H1 (cell line): ENCODE measurements around the gene XPNPEP2. TPM values are rescaled to one million over a fixed set of nuclear protein-coding genes. Genes with fewer than 3 reads are reported as not detected.

Experiments
- CTCF ChIA-PET: fragments of 300-600 bp; sonication (Branson Sonifier 250); formaldehyde crosslinking; loops from one replicate; lab custom pipeline; 2021; ENCODE audit not compliant: partially characterized antibody; lab: Charles Lee
- POLR2A ChIA-PET: fragments of 300-600 bp; sonication (Branson Sonifier 250); formaldehyde crosslinking; loops from one replicate; lab custom pipeline; 2021; ENCODE audit warnings: inconsistent platforms; ENCODE audit not compliant: partially characterized antibody; lab: Charles Lee
- DNase-seq, 2 experiments: peaks; one replicate each; pipeline versions ENCODE4 v3.0.0 to v3.0.0-alpha.2; 2010 to 2022; ENCODE audit warnings: low spot score in 2 of 2, low read depth in 1 of 2, mixed read lengths in 1 of 2
- FAIRE-seq: peaks from 2 replicates; lab custom pipeline; 2011; peaks lifted over from hg19 to GRCh38; lab: Jason Lieb, UNC
- H2AFZ ChIP-seq: 2 replicates; pipeline ENCODE4 v1.8.1; 2012; ENCODE audit warnings: low read length, inconsistent platforms
- H2AK5ac ChIP-seq: 2 replicates; pipeline ENCODE4 v1.6.1; 2013; ENCODE audit warnings: low read depth, low read length
- H2BK120ac ChIP-seq: replicated peaks from 2 replicates; pipeline ENCODE3; 2013; ENCODE audit warnings: low read depth, low read length, inconsistent platforms
- H2BK12ac ChIP-seq: 2 replicates; pipeline ENCODE4 v1.6.1; 2013; ENCODE audit warnings: low read depth, low read length
- H2BK15ac ChIP-seq: 2 replicates; pipeline ENCODE4 v1.6.1; 2013; ENCODE audit warnings: low read length
- H2BK20ac ChIP-seq: 2 replicates; pipeline ENCODE4 v1.6.1; 2013; ENCODE audit warnings: low read length
- H2BK5ac ChIP-seq: 2 replicates; pipeline ENCODE4 v1.6.1; 2013; ENCODE audit warnings: low read depth, low read length
- H3K14ac ChIP-seq: 2 replicates; pipeline ENCODE4 v1.6.1; 2013; ENCODE audit warnings: inconsistent platforms; ENCODE audit not compliant: insufficient read length
- H3K18ac ChIP-seq: 2 replicates; pipeline ENCODE4 v1.6.1; 2013; ENCODE audit warnings: low read length; ENCODE audit errors: extremely low read depth
- H3K23ac ChIP-seq: 2 replicates; pipeline ENCODE4 v1.6.1; 2013; ENCODE audit warnings: inconsistent platforms; ENCODE audit not compliant: insufficient read length
- H3K23me2 ChIP-seq: 2 replicates; pipeline ENCODE4 v1.6.1; 2013; ENCODE audit warnings: low read depth, low read length
- H3K27ac ChIP-seq: 2 replicates; pipeline ENCODE4 v1.6.1; 2011; ENCODE audit warnings: low read depth, low read length, inconsistent platforms
- H3K27me3 ChIP-seq, 4 experiments: replicated peaks in 1 of 4; 1 replicate in 1 of 4; 2 replicates in 3 of 4; pipeline versions ENCODE4 v1.6.1 to v1.8.1; 2011 to 2013; ENCODE audit warnings: low read length in 3 of 4, mild to moderate bottlenecking in 3 of 4, inconsistent platforms in 2 of 4, mixed read lengths in 2 of 4, moderate library complexity in 1 of 4; ENCODE audit not compliant: control insufficient read depth in 3 of 4, insufficient read depth in 3 of 4; ENCODE audit errors: extremely low read depth in 1 of 4
- H3K36me3 ChIP-seq, 4 experiments: 2 replicates each; pipeline versions ENCODE4 v1.6.1 to v1.8.1; 2011 to 2013; ENCODE audit warnings: mild to moderate bottlenecking in 4 of 4, low read length in 3 of 4, moderate library complexity in 2 of 4, control low read depth in 1 of 4, inconsistent platforms in 1 of 4; ENCODE audit not compliant: insufficient read depth in 4 of 4, control insufficient read depth in 2 of 4
- H3K4ac ChIP-seq: replicated peaks from 2 replicates; pipeline ENCODE3; 2013; ENCODE audit warnings: low read length, low read depth, mixed read lengths, inconsistent platforms; ENCODE audit not compliant: insufficient read length
- H3K4me1 ChIP-seq, 4 experiments: replicated peaks in 1 of 4; 1 replicate in 1 of 4; 2 replicates in 3 of 4; pipeline versions ENCODE4 v1.6.1 to v1.8.1; 2011 to 2013; ENCODE audit warnings: low read length in 3 of 4, inconsistent platforms in 2 of 4, mixed read lengths in 1 of 4; ENCODE audit not compliant: insufficient read depth in 4 of 4, control insufficient read depth in 3 of 4
- H3K4me2 ChIP-seq, 2 experiments: 2 replicates each; pipeline versions ENCODE4 v1.6.1 to v1.8.1; 2011 to 2013; ENCODE audit warnings: low read depth in 2 of 2, low read length in 2 of 2, control low read depth in 1 of 2, inconsistent platforms in 1 of 2, mild to moderate bottlenecking in 1 of 2; ENCODE audit not compliant: insufficient read depth in 1 of 2
- H3K4me3 ChIP-seq, 4 experiments: fragments of 200-600, 300-600 bp in 1 of 4; sonication (generic), shearing (Covaris generic), sonication (Bioruptor Twin) in 1 of 4; 2 replicates each; pipeline versions ENCODE4 v1.5.1 to v1.8.1; 2011 to 2016; ENCODE audit warnings: low read length in 4 of 4, low read depth in 3 of 4, control low read depth in 2 of 4, inconsistent platforms in 2 of 4, mild to moderate bottlenecking in 2 of 4, mixed read lengths in 1 of 4, moderate library complexity in 1 of 4; ENCODE audit not compliant: insufficient read depth in 2 of 4; ENCODE audit errors: extremely low read depth in 1 of 4
- H3K56ac ChIP-seq: replicated peaks from 2 replicates; pipeline ENCODE3; 2013; ENCODE audit warnings: low read depth, mild to moderate bottlenecking, mixed read lengths, low read length, inconsistent platforms; ENCODE audit not compliant: insufficient read length
- H3K79me1 ChIP-seq: 2 replicates; pipeline ENCODE4 v1.6.1; 2013; ENCODE audit warnings: low read depth, low read length, control low read depth
- H3K79me2 ChIP-seq, 2 experiments: 2 replicates each; pipeline versions ENCODE4 v1.6.1 to v1.8.1; 2012 to 2013; ENCODE audit warnings: low read length in 2 of 2, mild to moderate bottlenecking in 2 of 2, inconsistent platforms in 1 of 2; ENCODE audit not compliant: insufficient read depth in 2 of 2, control insufficient read depth in 1 of 2
- H3K9ac ChIP-seq, 4 experiments: replicated peaks in 1 of 4; 1 replicate in 1 of 4; 2 replicates in 3 of 4; pipeline versions ENCODE4 v1.6.1 to v1.8.1; 2011 to 2013; ENCODE audit warnings: low read depth in 3 of 4, low read length in 3 of 4, control low read depth in 2 of 4, mild to moderate bottlenecking in 2 of 4, moderate library complexity in 2 of 4, inconsistent platforms in 1 of 4; ENCODE audit errors: extremely low read depth in 1 of 4
- H3K9me3 ChIP-seq, 2 experiments: 2 replicates each; pipeline versions ENCODE4 v1.6.1 to v1.8.1; 2012 to 2013; ENCODE audit warnings: mild to moderate bottlenecking in 2 of 2, moderate library complexity in 2 of 2, control low read depth in 1 of 2, inconsistent platforms in 1 of 2, low read depth in 1 of 2, low read length in 1 of 2, mixed read lengths in 1 of 2; ENCODE audit not compliant: insufficient read depth in 2 of 2
- H4K20me1 ChIP-seq, 2 experiments: replicated peaks in 1 of 2; 2 replicates each; pipeline versions ENCODE3 to v1.8.1; 2011 to 2013; ENCODE audit warnings: inconsistent platforms in 2 of 2, low read length in 2 of 2, mild to moderate bottlenecking in 1 of 2; ENCODE audit not compliant: insufficient read depth in 2 of 2, control insufficient read depth in 1 of 2
- H4K5ac ChIP-seq: 2 replicates; pipeline ENCODE4 v1.6.1; 2013; ENCODE audit warnings: low read length, low read depth, mixed read lengths, inconsistent platforms; ENCODE audit not compliant: insufficient read length
- H4K8ac ChIP-seq: 2 replicates; pipeline ENCODE4 v1.8.0; 2013; ENCODE audit warnings: mild to moderate bottlenecking, moderate library complexity, low read length, inconsistent platforms; ENCODE audit not compliant: insufficient read depth; ENCODE audit errors: extremely low read depth
- H4K91ac ChIP-seq: replicated peaks from 2 replicates; pipeline ENCODE3; 2013; ENCODE audit warnings: low read length, mixed read lengths, inconsistent platforms; ENCODE audit not compliant: insufficient read length
- CBX5 ChIP-seq: fragments of 300-800, 300-1000 bp; sonication (generic); IDR thresholded peaks from 2 replicates; pipeline ENCODE4 v1.7.1; 2016; ENCODE audit warnings: antibody characterized with exemption, low read length, low read depth
- CHD1 ChIP-seq: IDR thresholded peaks from 2 replicates; pipeline ENCODE4 v1.6.1; 2012; ENCODE audit warnings: low read depth, low read length, improper control_type of control experiment
- JUND ChIP-seq: IDR thresholded peaks from 2 replicates; pipeline ENCODE4 v1.6.1; 2011; ENCODE audit warnings: mild to moderate bottlenecking, improper control_type of control experiment, low read length
- POLR2AphosphoS5 ChIP-seq: IDR thresholded peaks from 2 replicates; pipeline ENCODE4 v1.6.1; 2011; ENCODE audit warnings: low read depth, low read length
- RAD21 ChIP-seq, 2 experiments: IDR thresholded peaks in 1 of 2; conservative IDR thresholded peaks in 1 of 2; 2 replicates each; pipeline ENCODE4 v1.6.1; 2011; ENCODE audit warnings: low read depth in 2 of 2, low read length in 2 of 2, improper control_type of control experiment in 1 of 2, inconsistent platforms in 1 of 2, mild to moderate bottlenecking in 1 of 2, moderate library complexity in 1 of 2
- SAP30 ChIP-seq: fragments of 300-600 bp; sonication (generic); IDR thresholded peaks from 2 replicates; pipeline ENCODE4 v1.7.1; 2012; ENCODE audit warnings: low read length, moderate library complexity, mild to moderate bottlenecking, inconsistent platforms; ENCODE audit not compliant: insufficient read depth, insufficient replicate concordance
- SP4 ChIP-seq: IDR thresholded peaks from 2 replicates; pipeline ENCODE4 v1.6.1; 2012; ENCODE audit warnings: low read length, inconsistent platforms
- WGBS, 2 experiments: shearing (Covaris generic) in 1 of 2; methylation state at CpG; one replicate each; pipeline versions ENCODE4 v1.1.6 to v1.1.7; 2013 to 2015; ENCODE audit warnings: low lambda C conversion rate in 2 of 2, mixed read lengths in 2 of 2, inconsistent platforms in 1 of 2, low coverage in 1 of 2, missing lambda C conversion rate in 1 of 2; ENCODE audit not compliant: insufficient replicate concordance in 2 of 2, insufficient coverage in 1 of 2, insufficient read length in 1 of 2; ENCODE audit errors: extremely low coverage in 1 of 2, missing lambda C conversion rate in 1 of 2; 5-methylcytosine and 5-hydroxymethylcytosine counted together
- polyA plus RNA-seq, 7 experiments: library from polyadenylated mRNA; depleted of rRNA in 3 of 7; stranded (reverse) in 5 of 7; unstranded in 2 of 7; fragments of >200 nt in 5 of 7; fragments of 200-250 nt in 2 of 7; gene quantifications; 1 replicate in 5 of 7; 2 replicates in 1 of 7; 4 replicates in 1 of 7; pipeline versions ENCODE4 v1.2.1 to v1.2.3, GENCODE V29; 2011 to 2013; ENCODE audit warnings: missing spikeins in 2 of 7, mixed read lengths in 2 of 7
- total RNA-seq: library from RNA; stranded (reverse); fragmentation: NEBNext Ultra II Directional; extraction: Animal tissue kit (Norgen Biotek cat#: 25700); gene quantifications from 2 replicates; pipeline ENCODE4 v1.2.1, GENCODE V29; 2021
- TF ChIP-seq, protein P1 (sequence below): IDR thresholded peaks from 2 replicates; pipeline ENCODE4 v1.6.1; 2012; ENCODE audit warnings: low read length, inconsistent platforms
- TF ChIP-seq, protein P2 (sequence below): IDR thresholded peaks from 2 replicates; pipeline ENCODE4 v1.6.1; 2012; ENCODE audit warnings: inconsistent platforms

XPNPEP2 gene
- total and polyA plus RNA-seq, 2 of the 8 experiments (the other 6 are each of a cell fraction or from before 2014, with no cell fraction given) = 0.27 TPM; not detected in 1

DNA sequence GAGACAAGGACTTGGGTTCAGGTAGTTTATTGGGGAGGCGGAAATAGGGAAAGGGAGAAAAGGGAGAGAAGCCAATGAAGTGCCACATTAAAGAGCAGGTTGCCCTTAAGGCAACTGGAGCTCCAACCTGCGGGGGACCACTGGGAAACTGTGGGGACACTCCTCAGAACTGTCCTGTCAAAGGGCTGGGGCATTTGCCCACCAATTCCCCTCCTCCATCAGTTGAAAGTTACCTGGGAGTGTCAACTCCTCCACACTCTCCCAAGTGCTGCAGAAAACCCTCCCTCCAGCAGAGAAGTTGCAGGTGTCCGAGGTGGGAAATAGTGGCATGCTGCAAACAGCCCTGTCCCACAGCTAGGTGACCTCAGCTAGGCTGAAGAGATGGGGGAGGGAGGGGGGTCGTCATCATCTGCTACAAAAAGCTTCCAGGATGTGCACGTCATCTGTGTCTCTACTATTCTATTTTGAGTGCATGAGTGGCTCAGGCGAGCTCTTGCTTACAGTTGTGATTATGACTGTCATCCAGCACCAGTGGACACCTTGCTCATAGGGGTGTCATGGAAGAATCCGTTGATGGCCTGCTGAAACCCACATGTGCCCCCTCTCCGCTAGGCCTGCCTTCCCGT, 41.5 kb upstream of the XPNPEP2 start:
- no peaks in the 10 kb centered on the region for H3K79me2 ChIP-seq
- H3K4me2 ChIP-seq = peak overlapping the region; percentile 36 to 63
- H3K36me3 ChIP-seq = no peaks in the 10 kb centered on the region
- H3K79me1 ChIP-seq = no peaks in the 10 kb centered on the region
- H3K9ac ChIP-seq = no peak overlapping the region
- H3K14ac ChIP-seq = no peak overlapping the region
- no peak overlapping the region; the same call in 1 of the 2 replicates for H3K18ac ChIP-seq
- no peaks in the 10 kb centered on the region for H3K23me2 ChIP-seq
- ChIA-PET POLR2A (interaction anchor here (1.1 to 2.3 kb wide), 3 partner anchors 11 to 42 kb away, joined by 3 to 8 read pairs (median 4); partner anchors contain the start of gene APLN), CTCF (interaction anchor here (1.5 to 3.2 kb wide), 2 partner anchors 17 to 60 kb away, joined by 3 to 14 read pairs; no protein-coding TSS in a partner anchor)
- peak overlapping the region; percentile 87 for H2BK120ac ChIP-seq
- no peak overlapping the region for H3K4ac ChIP-seq
- no peaks in the 10 kb centered on the region for H4K20me1 ChIP-seq
- H3K56ac ChIP-seq = no peak overlapping the region
- no peak for DNase-seq
- H3K23ac ChIP-seq = no peak overlapping the region
- no peaks in the 10 kb centered on the region for H3K27me3 ChIP-seq
- peak overlapping the region; percentile 66 for H4K91ac ChIP-seq
- peak overlapping the region; percentile 39; the same call in 1 of the 2 replicates for H2BK12ac ChIP-seq
- no peaks in the 10 kb centered on the region for H3K9me3 ChIP-seq
- H4K8ac ChIP-seq = no peak overlapping the region
- H2AK5ac ChIP-seq = no peak overlapping the region
- WGBS, 2 experiments = 54% methylated on average over 4 of the region's 9 CpGs; no CpG with 5 or more reads in 1 of the 2 experiments
- H2AFZ ChIP-seq = no peak overlapping the region
- no peak overlapping the region for H3K27ac ChIP-seq
- H3K4me3 ChIP-seq = peak overlapping the region in 1 of 4 experiments; percentile 32; a peak in 1 of 8 replicates
- peak overlapping the region; percentile 72; the same call in 1 of the 2 replicates for H2BK20ac ChIP-seq
- H3K4me1 ChIP-seq = peaks cover 0 to 16% (median 8%) of the 10 kb centered on the region in 4 experiments; a peak in 5 of 7 replicates
- H2BK5ac ChIP-seq = peak overlapping the region; percentile 71; the same call in 1 of the 2 replicates
- H4K5ac ChIP-seq = no peak overlapping the region
- no peak overlapping the region for H2BK15ac ChIP-seq
- FAIRE-seq = no peak
- TF ChIP-seq SP4 (no peak), RAD21 (IDR thresholded peaks at IDR 0.05 in 1 of 2, conservative IDR thresholded peaks at IDR 0.05 in 1 of 2; ENCODE audit: low read depth in 2 of 2, low read length in 2 of 2) (no peak), POLR2AphosphoS5 (no peak), CHD1 (no peak), JUND (no peak), SAP30 (no peak), CBX5 (no peak)
- TF ChIP-seq, protein P1, sequence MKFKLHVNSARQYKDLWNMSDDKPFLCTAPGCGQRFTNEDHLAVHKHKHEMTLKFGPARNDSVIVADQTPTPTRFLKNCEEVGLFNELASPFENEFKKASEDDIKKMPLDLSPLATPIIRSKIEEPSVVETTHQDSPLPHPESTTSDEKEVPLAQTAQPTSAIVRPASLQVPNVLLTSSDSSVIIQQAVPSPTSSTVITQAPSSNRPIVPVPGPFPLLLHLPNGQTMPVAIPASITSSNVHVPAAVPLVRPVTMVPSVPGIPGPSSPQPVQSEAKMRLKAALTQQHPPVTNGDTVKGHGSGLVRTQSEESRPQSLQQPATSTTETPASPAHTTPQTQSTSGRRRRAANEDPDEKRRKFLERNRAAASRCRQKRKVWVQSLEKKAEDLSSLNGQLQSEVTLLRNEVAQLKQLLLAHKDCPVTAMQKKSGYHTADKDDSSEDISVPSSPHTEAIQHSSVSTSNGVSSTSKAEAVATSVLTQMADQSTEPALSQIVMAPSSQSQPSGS = no peak
- TF ChIP-seq, protein P2, sequence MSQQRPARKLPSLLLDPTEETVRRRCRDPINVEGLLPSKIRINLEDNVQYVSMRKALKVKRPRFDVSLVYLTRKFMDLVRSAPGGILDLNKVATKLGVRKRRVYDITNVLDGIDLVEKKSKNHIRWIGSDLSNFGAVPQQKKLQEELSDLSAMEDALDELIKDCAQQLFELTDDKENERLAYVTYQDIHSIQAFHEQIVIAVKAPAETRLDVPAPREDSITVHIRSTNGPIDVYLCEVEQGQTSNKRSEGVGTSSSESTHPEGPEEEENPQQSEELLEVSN = no peak
